GDM1 (cell line): ENCODE data around the gene SHC1.

Experiments
- DNase-seq: peaks from one replicate; lab custom pipeline; 2025; lab: John Stamatoyannopoulos, UW

The SHC1 gene

DNA sequence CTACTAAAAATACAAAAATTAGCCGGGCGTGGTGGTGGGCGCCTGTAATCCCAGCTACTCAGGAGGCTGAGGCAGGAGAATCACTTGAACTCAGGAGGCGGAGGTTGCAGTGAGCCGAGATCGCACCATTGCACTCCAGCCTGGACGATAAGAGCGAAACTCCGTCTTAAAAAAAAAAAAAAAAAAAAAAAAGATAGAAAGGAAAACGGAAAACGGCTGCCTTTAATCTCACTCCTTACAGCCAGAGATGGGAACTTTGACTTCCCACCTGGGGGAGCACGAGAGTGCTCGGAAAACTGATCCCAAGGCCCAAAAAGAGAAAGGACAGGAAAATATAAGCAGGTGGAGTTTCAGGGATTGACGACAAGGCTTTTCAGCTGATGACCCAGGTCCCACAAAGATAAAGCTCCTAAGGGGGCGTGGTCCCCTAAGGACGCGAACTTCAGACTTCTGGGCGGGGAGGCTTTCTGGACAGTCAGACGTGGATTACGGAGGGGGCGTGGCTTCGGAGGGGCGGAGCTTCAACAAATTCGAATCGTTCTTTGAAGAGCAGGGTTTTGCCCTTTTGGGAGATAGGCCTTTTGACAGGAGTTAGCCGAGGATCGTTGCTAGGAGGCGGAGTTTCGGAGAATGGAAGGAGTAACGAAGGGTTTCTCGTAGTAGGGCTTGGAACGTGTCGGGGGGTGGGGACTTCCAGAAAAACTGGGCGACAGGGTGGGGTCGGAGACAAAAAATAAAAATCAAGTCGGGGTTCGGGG is 3.0 kb upstream of the SHC1 start:
- peak; percentile 81 for DNase-seq

DNA sequence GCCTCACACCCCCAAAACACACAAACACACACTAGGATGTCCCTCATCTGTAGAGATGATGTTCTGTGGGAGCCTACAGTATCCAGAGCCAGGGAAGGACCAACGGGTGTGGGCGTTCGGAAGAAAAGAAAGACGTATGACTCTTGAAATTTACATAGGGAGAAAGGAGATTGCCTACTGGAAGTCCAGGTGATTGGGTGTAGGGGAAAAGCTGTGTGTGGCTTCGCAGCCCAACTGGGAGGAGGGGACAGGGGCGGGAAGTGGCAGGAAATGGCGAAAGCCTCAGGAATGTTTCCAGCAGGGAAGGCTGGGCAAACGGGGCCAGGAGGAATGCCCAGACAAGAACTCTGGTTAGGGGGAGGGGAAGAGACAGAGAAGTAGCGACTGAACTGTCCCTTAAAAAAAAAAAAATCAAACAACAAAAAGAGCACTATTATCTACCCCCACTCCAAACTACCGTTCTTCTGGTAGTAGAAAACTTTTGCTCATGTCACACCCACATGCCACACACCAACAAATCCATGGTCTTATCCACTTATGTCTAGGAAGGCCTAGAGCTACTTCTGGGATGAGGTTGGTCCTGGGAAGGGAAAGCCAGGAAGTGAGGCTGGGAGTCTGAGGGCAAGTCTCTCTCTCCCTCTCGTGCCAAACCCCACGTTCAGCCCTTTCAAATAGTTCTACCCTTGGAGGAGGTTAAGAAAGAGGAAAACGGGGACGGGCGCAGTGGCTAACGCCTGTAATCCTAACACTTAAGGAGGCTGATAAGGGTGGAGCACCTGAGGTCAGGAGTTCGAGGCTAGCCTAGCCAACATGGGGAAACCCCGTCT is 2.2 kb upstream of the SHC1 start:
- DNase-seq: no peak

- no peak for DNase-seq
Observed at GRCh38 chr1:154972213-154972516, 1.6 kb upstream of the SHC1 start.

GRCh38 chr1:154971341-154971998 is 923 bp upstream of the SHC1 start:
- DNase-seq: no peak

GRCh38 chr1:154969860-154970452 is 591 bp downstream of the SHC1 start:
- DNase-seq: no peak

DNA sequence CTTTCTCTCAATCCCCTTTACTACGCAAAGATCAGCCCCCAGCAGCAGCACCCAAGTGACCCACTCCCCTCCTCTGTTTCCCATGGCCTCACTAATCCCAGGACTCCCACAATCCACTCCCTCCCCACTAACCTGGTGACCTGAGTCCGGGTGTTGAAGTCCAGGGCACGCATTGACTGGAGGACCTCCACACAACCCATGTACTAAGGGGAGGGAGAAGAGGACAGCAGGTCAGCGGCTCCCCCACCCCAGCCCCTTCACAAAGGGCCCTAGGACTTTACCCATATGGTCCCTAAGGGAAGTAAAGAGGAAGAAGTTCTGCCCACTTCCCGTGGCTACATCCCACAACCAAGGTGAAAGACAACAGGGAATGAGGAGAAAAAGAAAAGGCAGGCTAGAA is 1.3 kb downstream of the SHC1 start:
- DNase-seq: no peak

- no peak for DNase-seq
Observed at GRCh38 chr1:154968731-154969130, 1.8 kb downstream of the SHC1 start.

DNA sequence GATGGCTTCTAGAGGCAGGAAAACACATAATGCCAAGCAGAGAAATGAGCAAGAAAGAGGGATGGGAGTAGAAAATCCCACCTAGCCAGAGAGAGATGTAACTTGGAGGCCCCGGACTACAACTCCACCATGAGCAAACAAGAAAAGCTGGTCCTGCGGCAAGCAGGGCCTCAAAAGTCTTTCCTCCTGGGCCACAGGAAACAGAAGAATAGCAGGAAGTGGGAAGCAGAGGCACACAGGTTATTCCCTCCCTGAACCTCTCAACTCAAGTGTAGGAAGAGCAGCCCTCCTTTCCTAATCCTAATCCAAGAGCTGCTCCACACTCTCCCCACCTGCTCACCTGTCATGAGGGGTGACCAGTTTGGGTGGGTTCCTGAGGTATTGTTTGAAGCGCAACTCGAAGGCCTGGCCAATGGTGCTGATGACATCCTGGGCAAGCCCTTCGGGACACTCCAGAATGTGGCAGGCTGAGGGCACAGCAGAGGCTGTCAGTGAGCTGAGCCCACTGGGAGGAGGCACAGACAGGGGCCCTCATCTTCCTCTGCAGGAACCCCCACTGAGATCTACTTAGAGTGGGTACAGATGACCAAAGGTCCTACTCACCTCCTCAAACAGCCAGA is 3.1 kb downstream of the SHC1 start:
- no peak for DNase-seq

GRCh38 chr1:154966111-154966510 is 4.4 kb downstream of the SHC1 start:
- no peak for DNase-seq

DNA sequence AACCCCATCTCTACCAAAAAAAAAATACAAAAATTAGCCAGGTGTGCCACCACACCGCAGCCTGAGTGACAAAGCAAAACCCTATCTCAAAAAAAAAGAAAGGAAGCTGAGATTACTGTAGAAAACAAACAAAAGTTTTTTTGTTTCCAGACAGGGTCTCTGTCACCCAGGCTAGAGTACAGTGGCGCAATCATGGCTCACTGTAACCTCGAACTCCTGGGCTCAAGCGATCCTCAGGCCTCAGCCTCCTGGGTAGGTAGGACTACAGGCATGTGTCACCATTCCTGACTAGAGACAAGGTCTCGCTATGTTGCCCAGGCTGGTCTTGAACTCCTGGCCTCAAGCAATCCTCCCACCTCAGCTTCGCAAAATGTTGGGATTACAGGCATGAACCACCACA is 6.2 kb downstream of the SHC1 start:
- no peak for DNase-seq

DNA sequence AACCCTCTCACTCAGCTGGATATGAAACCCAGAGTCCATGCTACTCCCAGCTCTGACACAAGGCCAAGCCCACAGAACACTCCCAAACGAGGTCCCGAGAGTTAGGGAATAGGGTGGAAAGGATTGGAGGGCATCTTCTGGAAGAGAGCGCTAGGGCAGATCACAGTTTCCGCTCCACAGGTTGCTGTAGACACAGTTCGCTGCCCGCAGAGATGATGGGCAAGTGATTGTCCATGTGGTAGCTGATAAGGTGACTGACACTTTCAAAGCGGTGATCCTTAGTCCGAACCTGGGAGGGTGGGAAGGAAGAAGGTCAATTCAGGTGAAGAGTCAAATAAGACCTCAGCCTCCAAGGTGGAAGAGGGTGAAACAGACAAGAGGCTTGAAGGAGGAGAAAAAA is 6.9 kb downstream of the SHC1 start:
- no peak for DNase-seq

DNA sequence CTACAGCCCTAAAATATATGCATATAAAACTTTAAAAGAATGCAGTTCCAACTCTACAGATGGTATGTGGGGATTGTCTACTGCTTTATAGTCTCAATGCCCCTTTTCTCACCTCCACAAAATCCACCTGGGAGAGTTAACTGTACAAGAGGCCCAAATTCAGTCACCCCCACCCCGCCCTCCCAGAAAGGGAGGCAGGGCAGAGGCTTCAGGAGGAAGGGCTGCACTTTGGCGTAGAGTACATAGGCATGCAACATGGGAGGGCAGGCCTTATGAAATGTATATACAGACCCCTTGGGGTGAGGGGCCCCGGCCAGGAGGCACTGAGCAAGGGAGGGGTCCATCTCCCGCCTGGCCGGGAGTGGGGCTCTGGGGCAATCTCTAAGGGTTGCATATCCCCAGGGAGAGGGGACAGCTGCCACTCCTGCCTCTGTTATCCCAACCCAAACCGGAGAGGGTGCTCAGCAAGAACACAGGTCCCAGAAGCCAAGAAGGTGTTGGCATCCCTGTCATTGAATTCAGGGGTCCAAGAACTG is 7.7 kb downstream of the SHC1 start:
- no peak for DNase-seq

- no peak for DNase-seq
Observed at GRCh38 chr1:154962156-154962749, 8.3 kb downstream of the SHC1 start.

- peak; percentile 81 for DNase-seq
Observed at GRCh38 chr1:154961207-154962155, 9.1 kb downstream of the SHC1 start, which contains the start of gene PYGO2. PYGO2 (minus strand) TSS chr1:154961782; CDS start chr1:154961576, 206 bp downstream.

DNA sequence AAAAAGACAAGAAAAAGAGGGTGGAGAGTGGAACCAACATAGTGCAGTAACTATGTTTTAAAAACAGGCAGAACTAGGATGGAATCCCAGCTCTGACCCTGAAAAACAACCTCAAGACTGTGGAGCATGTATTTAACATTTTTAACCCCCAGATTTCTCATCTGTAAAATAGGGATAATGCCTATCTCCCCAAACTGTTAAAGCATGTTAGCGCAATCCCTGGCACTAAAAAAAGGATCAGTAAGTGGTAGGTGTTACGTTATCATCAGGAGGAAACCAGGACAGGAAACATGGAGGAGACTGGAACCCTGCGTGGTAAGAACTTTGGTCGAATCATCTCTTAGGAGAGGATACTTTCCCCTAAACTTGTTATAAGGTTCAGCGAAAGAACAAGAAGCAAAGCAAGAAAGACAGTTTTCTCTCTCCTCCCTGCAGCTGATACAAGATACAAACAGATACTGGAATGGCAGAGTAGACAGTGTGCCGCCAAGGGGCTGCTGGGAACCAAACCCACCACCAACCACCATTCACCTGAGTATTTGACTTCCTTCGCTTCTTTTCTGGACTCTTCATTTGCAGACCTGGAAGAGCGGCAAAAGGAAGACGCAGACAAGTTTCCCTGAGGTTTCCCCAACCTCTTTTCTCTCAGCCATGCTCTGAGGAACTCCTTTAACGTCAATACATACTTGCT is 10.0 kb downstream of the SHC1 start:
- DNase-seq: no peak

- no peak for DNase-seq
Observed at GRCh38 chr1:154959426-154959780, 11.1 kb downstream of the SHC1 start.

DNA sequence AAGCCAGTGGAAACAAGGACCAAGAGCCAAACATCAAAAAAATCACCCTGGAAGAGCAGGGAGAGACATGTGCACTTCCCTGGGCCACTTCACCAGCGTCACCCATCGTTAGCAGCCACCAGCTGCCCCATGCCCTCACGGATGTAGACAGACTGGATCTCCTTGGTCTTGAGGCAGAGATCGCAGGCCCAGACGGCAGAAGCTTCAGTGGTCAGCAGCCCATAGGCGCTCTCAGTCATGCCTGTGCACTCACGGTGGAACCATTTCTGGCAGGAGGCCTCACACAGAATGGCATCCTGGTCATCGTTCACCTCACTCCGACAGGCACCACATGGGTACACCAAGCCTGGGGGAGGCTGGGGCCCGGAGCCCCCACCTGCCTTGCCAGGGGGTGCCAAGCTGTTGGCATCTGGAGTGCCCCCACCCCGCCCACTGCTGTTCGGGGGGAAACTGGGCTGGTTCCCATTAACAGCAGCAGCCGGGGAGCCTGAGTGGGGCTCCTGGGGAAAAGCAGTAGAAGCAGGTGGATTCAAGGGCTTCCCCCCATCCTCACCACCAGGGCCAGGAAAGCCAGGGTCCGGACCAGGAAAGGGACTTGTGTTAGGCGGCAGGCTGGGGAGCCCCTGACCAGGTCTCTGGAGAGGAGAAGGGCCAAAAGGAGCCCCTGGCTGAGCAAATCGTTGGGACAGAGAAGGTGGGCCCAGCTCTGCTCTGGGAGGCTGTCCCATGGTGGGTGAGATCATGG is 11.7 kb downstream of the SHC1 start:
- no peak for DNase-seq

DNA sequence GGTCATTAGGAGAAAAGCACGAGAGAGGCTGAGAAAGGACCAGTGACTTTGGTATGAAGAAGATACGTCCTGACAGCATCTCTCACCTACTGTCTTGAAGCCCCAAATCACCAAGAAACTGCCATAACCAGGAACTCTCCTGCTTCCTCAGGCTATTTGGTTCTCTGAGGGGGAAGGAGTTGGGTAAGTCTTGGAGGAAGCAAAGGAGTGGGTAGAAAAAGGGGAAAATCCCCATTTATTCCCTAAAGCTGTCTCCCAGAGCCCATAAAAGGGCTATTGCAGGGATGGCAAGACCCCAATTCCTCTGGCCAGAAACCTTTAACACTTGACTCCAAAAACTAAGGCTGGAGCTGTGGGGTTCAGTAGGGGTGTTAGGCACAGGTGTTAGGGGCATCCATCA is 12.5 kb downstream of the SHC1 start:
- no peak for DNase-seq

DNA sequence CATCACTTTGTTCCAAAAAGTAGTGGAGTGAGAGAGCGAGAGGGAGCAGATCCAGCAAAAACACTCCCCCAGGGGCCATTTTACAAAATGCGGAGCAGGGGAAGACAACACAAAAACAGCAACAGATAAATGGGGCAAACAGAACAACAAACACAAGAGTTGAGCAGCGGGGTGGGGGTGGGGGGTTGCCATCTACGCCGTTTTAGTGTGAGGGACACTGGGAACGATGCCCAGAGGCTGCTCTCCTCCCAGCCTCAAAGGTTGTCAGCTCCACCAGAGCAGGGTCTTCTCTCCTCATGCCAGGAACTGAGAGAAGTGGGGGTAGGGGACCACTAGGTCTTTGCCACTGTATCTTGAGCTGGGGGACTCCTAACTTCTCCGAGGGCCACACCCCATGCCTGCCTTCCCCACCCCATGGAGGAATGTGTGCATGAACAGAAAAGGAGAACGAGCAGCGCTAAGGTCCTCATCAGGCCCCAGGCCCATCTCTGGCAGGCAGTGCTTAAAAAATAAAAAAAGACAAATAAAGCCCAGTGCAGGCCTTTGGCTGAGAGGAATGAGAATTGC is 13.4 kb downstream of the SHC1 start:
- no peak for DNase-seq
